Measurements from ENCODE around the gene FBXO41.
"Not testable (repeated sequence)": the region's sequence is repeated elsewhere in the genome, so short reads cannot be mapped to it uniquely, and the experiment has no call there.

FBXO41 gene

GRCh38 chr2:73267008-73267407 is 17.3 kb downstream of the FBXO41 start:
- no peak overlapping the region for H3K27ac ChIP-seq (ENCODE audit: low read depth, low read length)
- H3K4me1 ChIP-seq (ENCODE audit: control insufficient read depth, insufficient read depth, low read length): no peaks in the 10 kb centered on the region
- peaks cover 32% of the 10 kb centered on the region for H3K27me3 ChIP-seq (ENCODE audit: control insufficient read depth, insufficient read depth, low read length)
- H3K36me3 ChIP-seq (ENCODE audit: control insufficient read depth, insufficient read depth, low read length): peaks cover 17% of the 10 kb centered on the region
- no peak overlapping the region for H3K4me3 ChIP-seq (ENCODE audit: low read depth, low read length)
- no peak overlapping the region for H3K9ac ChIP-seq (ENCODE audit: low read depth, low read length)
- H3K9me3 ChIP-seq (ENCODE audit: control insufficient read depth, insufficient read depth, low read length): no peaks in the 10 kb centered on the region

- peaks cover 17% of the 10 kb centered on the region for H3K36me3 ChIP-seq (ENCODE audit: control insufficient read depth, insufficient read depth, low read length)
- H3K27ac ChIP-seq (ENCODE audit: low read depth, low read length): no peak overlapping the region
- H3K4me1 ChIP-seq (ENCODE audit: control insufficient read depth, insufficient read depth, low read length): no peaks in the 10 kb centered on the region
- H3K9ac ChIP-seq (ENCODE audit: low read depth, low read length): no peak overlapping the region
- no peak overlapping the region for H3K4me3 ChIP-seq (ENCODE audit: low read depth, low read length)
- H3K9me3 ChIP-seq (ENCODE audit: control insufficient read depth, insufficient read depth, low read length): no peaks in the 10 kb centered on the region
- peaks cover 32% of the 10 kb centered on the region for H3K27me3 ChIP-seq (ENCODE audit: control insufficient read depth, insufficient read depth, low read length)
Measured at GRCh38 chr2:73266061-73266901, 18.0 kb downstream of the FBXO41 start.

GRCh38 chr2:73265298-73266060 is 18.8 kb downstream of the FBXO41 start:
- H3K9me3 ChIP-seq (ENCODE audit: control insufficient read depth, insufficient read depth, low read length): no peaks in the 10 kb centered on the region
- H3K4me1 ChIP-seq (ENCODE audit: control insufficient read depth, insufficient read depth, low read length): peaks cover 3% of the 10 kb centered on the region; the same call in 1 of the 2 replicates
- no peak overlapping the region for H3K9ac ChIP-seq (ENCODE audit: low read depth, low read length)
- H3K36me3 ChIP-seq (ENCODE audit: control insufficient read depth, insufficient read depth, low read length): peaks cover 17% of the 10 kb centered on the region
- no peak overlapping the region for H3K27ac ChIP-seq (ENCODE audit: low read depth, low read length)
- peaks cover 26% of the 10 kb centered on the region for H3K27me3 ChIP-seq (ENCODE audit: control insufficient read depth, insufficient read depth, low read length)
- H3K4me3 ChIP-seq (ENCODE audit: low read depth, low read length): no peak overlapping the region

GRCh38 chr2:73264783-73265182 is 19.5 kb downstream of the FBXO41 start:
- H3K36me3 ChIP-seq (ENCODE audit: control insufficient read depth, insufficient read depth, low read length): peaks cover 19% of the 10 kb centered on the region
- H3K4me1 ChIP-seq (ENCODE audit: control insufficient read depth, insufficient read depth, low read length): peaks cover 4% of the 10 kb centered on the region; the same call in 1 of the 2 replicates
- H3K27ac ChIP-seq (ENCODE audit: low read depth, low read length): no peak overlapping the region
- no peak overlapping the region for H3K4me3 ChIP-seq (ENCODE audit: low read depth, low read length)
- peaks cover 19% of the 10 kb centered on the region for H3K27me3 ChIP-seq (ENCODE audit: control insufficient read depth, insufficient read depth, low read length)
- H3K9me3 ChIP-seq (ENCODE audit: control insufficient read depth, insufficient read depth, low read length): no peaks in the 10 kb centered on the region
- H3K9ac ChIP-seq (ENCODE audit: low read depth, low read length): no peak overlapping the region

- H3K4me1 ChIP-seq (ENCODE audit: control insufficient read depth, insufficient read depth, low read length): peaks cover 4% of the 10 kb centered on the region; the same call in 1 of the 2 replicates
- peaks cover 24% of the 10 kb centered on the region for H3K36me3 ChIP-seq (ENCODE audit: control insufficient read depth, insufficient read depth, low read length)
Measured at GRCh38 chr2:73264332-73264606, 20.0 kb downstream of the FBXO41 start.

GRCh38 chr2:73263540-73264331 is 20.5 kb downstream of the FBXO41 start:
- H3K27me3 ChIP-seq (ENCODE audit: control insufficient read depth, insufficient read depth, low read length): peaks cover 16% of the 10 kb centered on the region
- H3K4me1 ChIP-seq (ENCODE audit: control insufficient read depth, insufficient read depth, low read length): peaks cover 4% of the 10 kb centered on the region; the same call in 1 of the 2 replicates
- no peaks in the 10 kb centered on the region for H3K9me3 ChIP-seq (ENCODE audit: control insufficient read depth, insufficient read depth, low read length)
- no peak overlapping the region for H3K9ac ChIP-seq (ENCODE audit: low read depth, low read length)
- no peak overlapping the region for H3K4me3 ChIP-seq (ENCODE audit: low read depth, low read length)
- H3K36me3 ChIP-seq (ENCODE audit: control insufficient read depth, insufficient read depth, low read length): peaks cover 29% of the 10 kb centered on the region
- no peak overlapping the region for H3K27ac ChIP-seq (ENCODE audit: low read depth, low read length)

More at GRCh38 chr2:73264332-73264606, 20.0 kb downstream of the FBXO41 start:
- H3K9ac ChIP-seq (ENCODE audit: low read depth, low read length): no peak overlapping the region
- H3K4me3 ChIP-seq (ENCODE audit: low read depth, low read length): no peak overlapping the region
- H3K9me3 ChIP-seq (ENCODE audit: control insufficient read depth, insufficient read depth, low read length): no peaks in the 10 kb centered on the region
- peaks cover 16% of the 10 kb centered on the region for H3K27me3 ChIP-seq (ENCODE audit: control insufficient read depth, insufficient read depth, low read length)
- no peak overlapping the region for H3K27ac ChIP-seq (ENCODE audit: low read depth, low read length)

- H3K9me3 ChIP-seq (ENCODE audit: control insufficient read depth, insufficient read depth, low read length); H3K27ac ChIP-seq (ENCODE audit: low read depth, low read length); H3K9ac ChIP-seq (ENCODE audit: low read depth, low read length); H3K27me3 ChIP-seq (ENCODE audit: control insufficient read depth, insufficient read depth, low read length); H3K4me3 ChIP-seq (ENCODE audit: low read depth, low read length); H3K4me1 ChIP-seq (ENCODE audit: control insufficient read depth, insufficient read depth, low read length): not testable (repeated sequence)
- H3K36me3 ChIP-seq (ENCODE audit: control insufficient read depth, insufficient read depth, low read length): peaks cover 33% of the 10 kb centered on the region
Measured at GRCh38 chr2:73262691-73263429, 21.4 kb downstream of the FBXO41 start.

GRCh38 chr2:73262108-73262651 is 22.1 kb downstream of the FBXO41 start:
- peaks cover 33% of the 10 kb centered on the region for H3K36me3 ChIP-seq (ENCODE audit: control insufficient read depth, insufficient read depth, low read length)
- peaks cover 4% of the 10 kb centered on the region; the same call in 1 of the 2 replicates for H3K4me1 ChIP-seq (ENCODE audit: control insufficient read depth, insufficient read depth, low read length)
- peaks cover 2% of the 10 kb centered on the region for H3K27me3 ChIP-seq (ENCODE audit: control insufficient read depth, insufficient read depth, low read length)
- no peak overlapping the region for H3K27ac ChIP-seq (ENCODE audit: low read depth, low read length)
- H3K9me3 ChIP-seq (ENCODE audit: control insufficient read depth, insufficient read depth, low read length): no peaks in the 10 kb centered on the region
- H3K4me3 ChIP-seq (ENCODE audit: low read depth, low read length): no peak overlapping the region
- no peak overlapping the region for H3K9ac ChIP-seq (ENCODE audit: low read depth, low read length)

- peaks cover 33% of the 10 kb centered on the region for H3K36me3 ChIP-seq (ENCODE audit: control insufficient read depth, insufficient read depth, low read length)
- no peak overlapping the region for H3K4me3 ChIP-seq (ENCODE audit: low read depth, low read length)
- H3K4me1 ChIP-seq (ENCODE audit: control insufficient read depth, insufficient read depth, low read length): peaks cover 11% of the 10 kb centered on the region; the same call in 1 of the 2 replicates
- no peaks in the 10 kb centered on the region for H3K27me3 ChIP-seq (ENCODE audit: control insufficient read depth, insufficient read depth, low read length)
- no peak overlapping the region for H3K9ac ChIP-seq (ENCODE audit: low read depth, low read length)
- H3K9me3 ChIP-seq (ENCODE audit: control insufficient read depth, insufficient read depth, low read length): no peaks in the 10 kb centered on the region
- H3K27ac ChIP-seq (ENCODE audit: low read depth, low read length): no peak overlapping the region
Measured at GRCh38 chr2:73260338-73260984, 23.8 kb downstream of the FBXO41 start.
